HEK293T (cell line): ENCODE data around the gene SEMA4F.

ENCODE experiments used
- CTCF ChIA-PET: fragments of 350-600 bp; formaldehyde crosslinking; extraction: SDS; loops from one replicate; lab custom pipeline; 2021; ENCODE audit warnings: antibody characterized with exemption, inconsistent platforms; lab: Yijun Ruan, JAX
- POLR2A ChIA-PET: fragments of 350-600 bp; formaldehyde crosslinking; extraction: SDS; loops from one replicate; lab custom pipeline; 2020; ENCODE audit warnings: antibody characterized with exemption, inconsistent platforms; lab: Yijun Ruan, JAX
- DNase-seq: peaks from one replicate; pipeline ENCODE4 v3.0.0; 2012; ENCODE audit warnings: mixed read lengths; ENCODE audit errors: extremely low spot score
- ARNT ChIP-seq: fragments of 450-650 bp; IDR thresholded peaks from 2 replicates; pipeline ENCODE4 v1.6.1; 2017; ENCODE audit warnings: mild to moderate bottlenecking
- BHLHE40 ChIP-seq: fragments of 450-650 bp; IDR thresholded peaks from 2 replicates; pipeline ENCODE4 v1.6.1; 2016; ENCODE audit warnings: mild to moderate bottlenecking, moderate library complexity, borderline replicate concordance
- CTBP1 ChIP-seq: fragments of 450-650 bp; IDR thresholded peaks from 2 replicates; pipeline ENCODE4 v1.6.1; 2016; ENCODE audit warnings: borderline replicate concordance
- ELF4 ChIP-seq: fragments of 450-650 bp; IDR thresholded peaks from 2 replicates; pipeline ENCODE4 v1.6.1; 2017; ENCODE audit warnings: antibody characterized with exemption
- FOXA1 ChIP-seq: fragments of 450-650 bp; IDR thresholded peaks from 2 replicates; pipeline ENCODE4 v1.6.1; 2016; ENCODE audit warnings: mild to moderate bottlenecking
- FOXK2 ChIP-seq: fragments of 450-650 bp; IDR thresholded peaks from 2 replicates; pipeline ENCODE4 v1.6.1; 2016; ENCODE audit warnings: mild to moderate bottlenecking
- FOXM1 ChIP-seq: fragments of 450-650 bp; IDR thresholded peaks from 2 replicates; pipeline ENCODE4 v1.6.1; 2017; ENCODE audit warnings: mild to moderate bottlenecking, borderline replicate concordance
- HDGF ChIP-seq: fragments of 450-650 bp; IDR thresholded peaks from 2 replicates; pipeline ENCODE4 v1.6.1; 2017; ENCODE audit warnings: antibody characterized with exemption, borderline replicate concordance
- L3MBTL2 ChIP-seq: fragments of 450-650 bp; conservative IDR thresholded peaks from 2 replicates; pipeline ENCODE4 v1.6.1; 2016; ENCODE audit warnings: mild to moderate bottlenecking
- NFRKB ChIP-seq: fragments of 450-650 bp; IDR thresholded peaks from 2 replicates; pipeline ENCODE4 v1.6.1; 2016; ENCODE audit warnings: mild to moderate bottlenecking, moderate library complexity
- PKNOX1 ChIP-seq: fragments of 450-650 bp; IDR thresholded peaks from 2 replicates; pipeline ENCODE4 v1.6.1; 2016
- SP1 ChIP-seq: fragments of 450-650 bp; IDR thresholded peaks from 2 replicates; pipeline ENCODE4 v1.6.1; 2017
- SUZ12 ChIP-seq: fragments of 450-650 bp; IDR thresholded peaks from 2 replicates; pipeline ENCODE4 v1.6.1; 2016; ENCODE audit warnings: mild to moderate bottlenecking
- TARDBP ChIP-seq: fragments of 450-650 bp; IDR thresholded peaks from 2 replicates; pipeline ENCODE4 v1.6.1; 2016
- ZNF384 ChIP-seq: fragments of 450-650 bp; IDR thresholded peaks from 2 replicates; pipeline ENCODE4 v1.6.1; 2016

SEMA4F gene

GRCh38 chr2:74693668-74694067 lies 39.6 kb downstream of the SEMA4F start:
- ChIA-PET POLR2A (no interaction called here), CTCF (no interaction called here)
- TF ChIP-seq ZNF384 = no peak
- TF ChIP-seq L3MBTL2 = no peak
- no peak for TF ChIP-seq FOXA1
- no peak for TF ChIP-seq SP1
- TF ChIP-seq SUZ12 = no peak
- no peak for TF ChIP-seq TARDBP
- no peak for TF ChIP-seq NFRKB
- TF ChIP-seq ARNT = no peak
- no peak for DNase-seq

DNA sequence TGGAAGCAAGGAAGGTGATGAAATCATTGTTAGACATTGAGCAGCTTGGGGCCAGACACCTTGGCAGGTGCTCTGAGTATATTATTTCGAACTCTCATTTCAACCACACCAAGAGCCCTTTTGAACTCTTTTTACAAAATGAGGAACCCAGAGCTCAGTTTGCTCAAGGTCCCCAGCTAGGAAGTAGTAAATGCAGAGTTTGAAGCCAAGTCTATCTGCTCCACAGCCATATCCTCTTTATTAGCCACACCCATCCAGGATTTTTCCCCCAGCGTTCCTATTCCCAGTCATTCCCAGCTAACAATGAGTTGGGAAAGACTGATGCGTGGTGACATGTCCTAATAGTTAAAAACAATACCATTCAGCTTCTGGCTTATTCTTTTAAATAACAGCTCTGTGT lies 40.2 kb downstream of the SEMA4F start:
- no peak for TF ChIP-seq FOXA1
- no peak for TF ChIP-seq L3MBTL2
- no peak for TF ChIP-seq PKNOX1
- TF ChIP-seq SP1 = no peak
- TF ChIP-seq ZNF384 = no peak
- TF ChIP-seq NFRKB = no peak
- no peak for TF ChIP-seq HDGF
- TF ChIP-seq SUZ12 = no peak
- TF ChIP-seq TARDBP = no peak
- TF ChIP-seq FOXM1 = no peak
- POLR2A ChIA-PET = no interaction called here
- DNase-seq = no peak
- CTCF ChIA-PET = interaction anchor here (0.9 kb wide), 1 partner anchor 183 kb away, joined by 4 read pairs; no protein-coding TSS in a partner anchor

DNA sequence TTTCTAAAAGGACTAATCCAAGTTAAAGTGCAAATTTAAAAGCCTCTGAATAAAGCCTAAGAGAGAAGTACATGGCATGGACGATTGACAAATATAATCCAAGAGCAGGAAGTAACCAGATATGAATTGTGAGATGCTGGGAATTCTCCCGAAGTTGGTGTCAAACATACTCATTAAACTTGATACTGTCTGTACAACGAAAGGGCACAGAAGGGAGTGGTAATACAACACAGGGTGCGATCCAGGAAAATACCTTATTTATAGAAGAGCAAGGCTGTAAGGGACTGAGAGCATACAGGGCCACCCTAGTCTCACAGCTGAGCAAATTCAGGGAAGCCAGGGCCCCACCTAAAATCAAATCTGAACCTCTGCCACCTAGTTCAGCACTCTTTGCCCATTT lies 41.6 kb downstream of the SEMA4F start:
- ChIA-PET CTCF (no interaction called here), POLR2A (no interaction called here)
- no peak for DNase-seq
- TF ChIP-seq ARNT (no peak), FOXM1 (no peak), NFRKB (no peak), PKNOX1 (no peak)

DNA sequence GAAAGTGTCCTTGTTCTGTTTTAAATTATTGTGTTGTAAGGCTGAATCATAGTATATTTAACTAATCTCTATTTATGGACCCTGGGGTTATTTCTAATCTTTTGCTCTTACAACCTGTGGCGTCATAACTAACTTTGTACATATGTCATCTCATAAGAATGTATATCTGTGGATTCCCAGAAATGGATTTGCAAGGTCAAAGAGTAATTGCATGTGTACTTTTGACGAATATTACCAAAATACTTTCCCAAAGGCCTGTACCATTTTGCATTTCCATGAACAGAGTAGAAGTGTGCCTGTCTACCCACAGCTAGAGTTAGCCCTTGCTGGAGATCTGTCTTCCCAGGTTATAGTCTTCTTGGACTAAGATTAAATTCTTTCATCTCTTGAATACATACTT lies 42.8 kb downstream of the SEMA4F start:
- TF ChIP-seq FOXM1 (no peak), FOXA1 (no peak), SUZ12 (no peak), CTBP1 (no peak), HDGF (no peak)
- ChIA-PET CTCF (no interaction called here), POLR2A (no interaction called here)
- no peak for DNase-seq

- TF ChIP-seq BHLHE40 (no peak), HDGF (no peak)
- CTCF ChIA-PET = interaction anchor here (1.2 kb wide), 1 partner anchor 10 kb away, joined by 7 read pairs; no protein-coding TSS in a partner anchor
- DNase-seq = no peak
- POLR2A ChIA-PET = interaction anchor here (1.0 kb wide), 1 partner anchor 9 kb away, joined by 3 read pairs; no protein-coding TSS in a partner anchor
Measured at GRCh38 chr2:74700643-74701372, 46.8 kb downstream of the SEMA4F start.

DNA sequence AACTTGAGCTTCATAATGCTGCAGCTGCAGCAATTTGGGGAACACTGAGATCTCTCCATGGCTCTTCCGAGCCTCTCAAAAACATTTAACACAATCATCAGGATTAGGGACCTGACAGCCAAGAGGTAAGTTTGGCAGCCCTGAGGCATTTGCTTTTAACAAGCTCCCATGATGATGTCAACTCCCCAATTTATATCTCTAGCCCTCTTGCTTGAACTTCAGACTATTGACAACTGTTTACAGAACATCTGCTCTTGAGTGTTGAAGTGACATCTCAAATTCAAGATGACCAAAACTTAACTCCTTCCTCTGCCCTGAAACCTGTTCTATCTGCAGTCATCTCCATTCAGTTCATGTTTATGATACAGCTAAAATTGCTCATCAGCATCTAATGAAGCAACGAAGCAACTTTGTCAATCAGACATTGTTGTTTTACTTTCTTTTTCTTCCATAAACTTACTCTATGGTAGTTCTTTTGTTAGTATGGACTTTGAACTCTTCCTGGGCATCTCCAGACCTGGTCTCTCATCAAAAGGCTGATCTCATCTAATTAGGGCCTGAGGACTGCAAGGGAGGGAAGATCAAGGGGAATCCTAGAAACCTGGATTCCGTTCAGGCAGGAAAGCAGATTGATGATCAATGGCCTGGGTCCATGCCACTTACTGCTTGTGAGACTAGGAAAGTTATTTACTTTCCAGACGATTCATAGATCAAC lies 48.1 kb downstream of the SEMA4F start:
- no peak for TF ChIP-seq TARDBP
- TF ChIP-seq PKNOX1 = no peak
- TF ChIP-seq NFRKB = no peak
- CTCF ChIA-PET = interaction anchor here (1.8 kb wide), 1 partner anchor 13 kb away, joined by 5 read pairs; no protein-coding TSS in a partner anchor
- no peak for DNase-seq
- POLR2A ChIA-PET = interaction anchor here (0.5 kb wide), 1 partner anchor 485 kb away, joined by 7 read pairs; no protein-coding TSS in a partner anchor

DNA sequence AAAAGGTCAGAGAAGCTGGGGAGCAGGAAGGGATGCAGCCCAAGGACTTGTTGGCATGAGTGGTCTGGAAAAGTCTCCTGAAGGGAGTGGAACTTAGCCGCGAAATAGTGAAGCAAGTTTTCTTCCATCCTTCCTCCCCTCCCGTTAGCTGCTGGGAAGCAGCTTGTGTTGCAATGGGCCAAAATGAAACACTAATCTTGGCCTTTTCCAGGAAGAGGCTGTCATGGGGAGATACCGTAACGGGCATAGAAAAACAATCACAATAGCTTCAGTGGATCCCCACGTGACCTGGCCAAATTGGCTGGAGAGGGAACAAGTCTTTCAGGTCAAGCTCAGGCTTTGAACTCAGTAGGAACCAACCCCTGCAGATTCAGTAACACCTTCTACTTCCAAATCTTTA lies 49.3 kb downstream of the SEMA4F start:
- ChIA-PET CTCF (interaction anchor here (0.5 kb wide), 1 partner anchor 166 kb away, joined by 3 read pairs; no protein-coding TSS in a partner anchor), POLR2A (no interaction called here)
- TF ChIP-seq FOXK2 = no peak
- no peak for TF ChIP-seq SUZ12
- TF ChIP-seq HDGF = no peak
- TF ChIP-seq CTBP1 = no peak
- TF ChIP-seq L3MBTL2 = no peak
- TF ChIP-seq SP1 = no peak
- TF ChIP-seq ELF4 = no peak
- no peak for DNase-seq
